ENCODE data around the gene GATA6. TPM values are rescaled to one million over a fixed set of nuclear protein-coding genes. Genes with fewer than 3 reads are reported as not detected.

Gene GATA6
- polyA plus RNA-seq, 6 donors from 2014 or later: not detected

Other genes with a start within 250 kb of the GATA6 start
- not detected for gene CTAGE1, start 248.3 kb downstream of the GATA6 start, polyA plus RNA-seq (ENCODE audit: low read depth in 6 of 6)